ENCODE data around the gene TOR1AIP2. TPM values are rescaled to one million over a fixed set of nuclear protein-coding genes. Genes with fewer than 3 reads are reported as not detected.

The TOR1AIP2 gene
- total RNA-seq, 4 donors from 2014 or later, result 61.5 to 73.8 (median 68.0) TPM

- H3K27ac ChIP-seq, result no peak overlapping the region
- WGBS, 2 donors (ENCODE audit: low coverage in 1 of 2), result 80% methylated on average over 1 of the region's 9 CpGs; no CpG with 5 or more reads in 1 of the 2 donors
- ATAC-seq, result no peak
- TF ChIP-seq POLR2AphosphoS5 (IDR thresholded peaks at IDR 0.05) (no peak), CTCF (IDR thresholded peaks at IDR 0.05) (no peak), POLR2A (IDR thresholded peaks at IDR 0.05) (no peak), EP300 (IDR thresholded peaks at IDR 0.05) (no peak)
- no peaks in the 10 kb centered on the region for H3K36me3 ChIP-seq
- H3K4me1 ChIP-seq, result no peaks in the 10 kb centered on the region
- peaks cover 7% of the 10 kb centered on the region for H3K27me3 ChIP-seq
- H3K9me3 ChIP-seq, result no peaks in the 10 kb centered on the region
- no peak overlapping the region for H3K4me3 ChIP-seq
Observed at GRCh38 chr1:179828554-179829110, 49.0 kb downstream of the TOR1AIP2 start.

GRCh38 chr1:179826626-179827280 lies 50.9 kb downstream of the TOR1AIP2 start:
- no peak for TF ChIP-seq POLR2AphosphoS5 (IDR thresholded peaks at IDR 0.05)
- TF ChIP-seq POLR2A (IDR thresholded peaks at IDR 0.05), result no peak
- TF ChIP-seq CTCF (IDR thresholded peaks at IDR 0.05), result no peak
- TF ChIP-seq EP300 (IDR thresholded peaks at IDR 0.05), result no peak
- Histone ChIP-seq H3K9me3 (no peaks in the 10 kb centered on the region), H3K4me3 (no peak overlapping the region), H3K27ac (no peak overlapping the region), H3K27me3 (peaks cover 7% of the 10 kb centered on the region), H3K36me3 (no peaks in the 10 kb centered on the region), H3K4me1 (no peaks in the 10 kb centered on the region)
- no peak for ATAC-seq
- WGBS, 2 donors (ENCODE audit: low coverage in 1 of 2), result 62 to 71% methylated on average over 5 to 6 of the region's 7 CpGs

GRCh38 chr1:179825798-179826460 lies 51.7 kb downstream of the TOR1AIP2 start:
- Histone ChIP-seq H3K36me3 (no peaks in the 10 kb centered on the region), H3K9me3 (no peaks in the 10 kb centered on the region), H3K4me1 (no peaks in the 10 kb centered on the region), H3K4me3 (no peak overlapping the region), H3K27me3 (peaks cover 7% of the 10 kb centered on the region), H3K27ac (no peak overlapping the region)
- 75 to 86% methylated on average over 3 to 8 of the region's 13 CpGs for WGBS, 2 donors (ENCODE audit: low coverage in 1 of 2)
- no peak for TF ChIP-seq EP300 (IDR thresholded peaks at IDR 0.05)
- TF ChIP-seq POLR2A (IDR thresholded peaks at IDR 0.05), result no peak
- TF ChIP-seq CTCF (IDR thresholded peaks at IDR 0.05), result no peak
- TF ChIP-seq POLR2AphosphoS5 (IDR thresholded peaks at IDR 0.05), result no peak
- no peak for ATAC-seq

- H3K36me3 ChIP-seq, result no peaks in the 10 kb centered on the region
- ATAC-seq, result no peak
- WGBS, 2 donors (ENCODE audit: low coverage in 1 of 2), result 79 to 90% methylated on average over 7 to 8 of the region's 8 CpGs
Observed at GRCh38 chr1:179825206-179825605, 52.4 kb downstream of the TOR1AIP2 start.

GRCh38 chr1:179824265-179824664 lies 53.3 kb downstream of the TOR1AIP2 start:
- ATAC-seq, result no peak
- 60% methylated on average over 1 of the region's 6 CpGs; no CpG with 5 or more reads in 1 of the 2 donors for WGBS, 2 donors (ENCODE audit: low coverage in 1 of 2)
- no peak overlapping the region for H3K4me3 ChIP-seq
- no peaks in the 10 kb centered on the region for H3K4me1 ChIP-seq
- no peaks in the 10 kb centered on the region for H3K9me3 ChIP-seq
- TF ChIP-seq POLR2A (IDR thresholded peaks at IDR 0.05) (no peak), EP300 (IDR thresholded peaks at IDR 0.05) (no peak), POLR2AphosphoS5 (IDR thresholded peaks at IDR 0.05) (no peak), CTCF (IDR thresholded peaks at IDR 0.05) (no peak)
- H3K27me3 ChIP-seq, result peaks cover 7% of the 10 kb centered on the region
- no peaks in the 10 kb centered on the region for H3K36me3 ChIP-seq
- H3K27ac ChIP-seq, result no peak overlapping the region

More at GRCh38 chr1:179825206-179825605, 52.4 kb downstream of the TOR1AIP2 start:
- Histone ChIP-seq H3K4me1 (no peaks in the 10 kb centered on the region), H3K27ac (no peak overlapping the region), H3K4me3 (no peak overlapping the region), H3K9me3 (no peaks in the 10 kb centered on the region), H3K27me3 (peaks cover 7% of the 10 kb centered on the region)
- TF ChIP-seq POLR2A (IDR thresholded peaks at IDR 0.05) (no peak), EP300 (IDR thresholded peaks at IDR 0.05) (no peak)

All from gastroesophageal sphincter (tissue), 4 donors.